Fibroblast of skin of right quadriceps (primary cell): Measurements from ENCODE around the gene NEK6.

Experiments
- DNase-seq: peaks from one replicate; pipeline ENCODE4 v3.0.0-alpha.2; 2013

NEK6 gene

DNA sequence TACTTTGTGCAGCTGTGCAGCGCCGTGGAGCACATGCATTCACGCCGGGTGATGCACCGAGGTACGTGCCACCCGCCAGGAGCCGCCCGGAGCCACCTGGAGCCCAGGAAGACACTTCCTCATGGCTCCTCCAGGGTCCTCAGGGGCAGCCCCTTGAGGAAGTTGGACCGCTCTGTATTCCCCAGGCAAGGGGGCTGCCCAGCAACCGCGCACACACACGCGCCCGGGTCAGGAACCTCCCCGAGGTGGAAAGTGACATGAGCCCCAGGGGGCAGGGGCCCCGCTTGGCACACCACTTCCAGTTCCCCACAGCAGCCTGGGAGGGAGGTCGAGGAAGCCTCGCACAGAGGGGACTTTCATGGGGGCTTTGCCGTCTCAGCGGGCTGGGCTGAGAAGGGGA is 68.6 kb downstream of the NEK6 start:
- DNase-seq = no peak

GRCh38 chr9:124327491-124327890 is 69.7 kb downstream of the NEK6 start:
- no peak for DNase-seq

GRCh38 chr9:124328285-124328684 is 70.5 kb downstream of the NEK6 start:
- no peak for DNase-seq

DNA sequence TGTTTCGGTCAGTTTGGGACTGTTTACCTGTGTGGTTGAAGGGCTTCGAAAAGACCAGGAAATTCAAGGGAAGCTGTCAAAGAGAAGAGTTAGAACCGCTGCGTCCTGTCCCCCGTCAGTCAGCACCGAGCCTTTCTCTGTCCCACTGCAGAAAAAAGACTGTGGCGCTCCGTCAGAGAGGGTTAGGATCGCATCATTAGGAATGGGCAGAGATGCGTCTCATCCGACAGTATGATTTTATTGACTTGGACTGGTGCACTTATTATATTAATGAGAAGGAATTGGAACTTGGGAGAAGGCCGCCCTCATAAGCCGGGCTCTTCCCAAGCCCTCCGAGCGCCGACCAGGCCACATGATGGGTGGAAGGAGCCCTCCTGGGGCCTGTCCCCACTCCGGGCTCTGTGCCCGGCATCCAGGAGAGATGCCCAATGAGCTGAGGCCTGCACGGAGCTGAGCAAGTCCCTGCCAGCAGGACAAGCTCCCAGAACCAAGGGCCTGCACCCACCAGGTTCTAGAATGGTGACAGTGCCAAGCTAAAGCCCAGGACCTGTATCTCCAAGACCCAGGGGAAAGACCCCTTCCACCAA is 71.5 kb downstream of the NEK6 start:
- DNase-seq = no peak

GRCh38 chr9:124330011-124330697 is 72.4 kb downstream of the NEK6 start:
- no peak for DNase-seq

- no peak for DNase-seq
These were observed 73.8 kb downstream of the NEK6 start for GRCh38 chr9:124331580-124331979.

- no peak for DNase-seq
These were observed 74.8 kb downstream of the NEK6 start for GRCh38 chr9:124332361-124333202.

DNA sequence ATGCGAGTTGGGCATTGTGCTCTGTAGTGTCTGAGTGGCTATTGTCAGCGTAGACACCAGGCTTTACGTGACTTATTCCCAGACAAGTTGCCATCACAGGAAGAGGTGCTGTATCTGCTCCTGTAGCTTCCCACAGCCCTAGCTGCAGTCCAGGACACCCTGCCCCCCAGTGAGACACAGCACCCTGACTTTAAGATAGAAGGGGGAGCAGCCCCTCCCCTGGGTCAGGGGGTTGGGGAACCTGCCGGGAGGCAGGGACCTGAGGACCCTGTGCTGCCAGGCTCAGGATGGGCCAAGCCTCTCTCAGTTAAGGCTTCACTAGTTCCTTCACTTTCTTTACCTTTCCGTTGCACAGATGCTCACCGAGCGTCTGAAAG is 75.4 kb downstream of the NEK6 start:
- no peak for DNase-seq

- no peak for DNase-seq
These were observed 77.0 kb downstream of the NEK6 start for GRCh38 chr9:124334568-124335319.

DNA sequence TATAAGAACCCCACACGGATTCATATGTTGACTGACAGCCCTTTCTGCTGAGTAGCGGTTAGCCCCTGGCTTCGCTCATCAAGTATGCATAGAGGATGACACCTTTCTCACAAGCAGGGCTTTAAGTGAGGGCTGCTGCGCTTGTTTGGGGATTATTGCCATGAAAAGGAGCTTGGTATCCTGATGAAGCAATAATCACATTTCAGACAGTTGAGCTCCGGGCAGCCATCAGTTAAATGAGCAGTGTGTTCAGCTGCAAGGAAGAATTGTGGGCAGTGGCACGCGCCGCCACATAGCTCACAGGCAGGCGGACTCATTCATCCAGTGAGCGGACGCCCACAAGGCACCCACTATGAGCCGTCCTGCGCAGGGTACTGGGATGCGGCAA is 77.6 kb downstream of the NEK6 start:
- DNase-seq = no peak

- no peak for DNase-seq
These were observed 79.8 kb downstream of the NEK6 start for GRCh38 chr9:124337562-124337961.

- DNase-seq = no peak
These were observed 81.9 kb downstream of the NEK6 start for GRCh38 chr9:124339603-124340146.

GRCh38 chr9:124340219-124341069 is 82.7 kb downstream of the NEK6 start:
- no peak for DNase-seq

GRCh38 chr9:124341455-124342170 is 83.9 kb downstream of the NEK6 start:
- DNase-seq = no peak

DNA sequence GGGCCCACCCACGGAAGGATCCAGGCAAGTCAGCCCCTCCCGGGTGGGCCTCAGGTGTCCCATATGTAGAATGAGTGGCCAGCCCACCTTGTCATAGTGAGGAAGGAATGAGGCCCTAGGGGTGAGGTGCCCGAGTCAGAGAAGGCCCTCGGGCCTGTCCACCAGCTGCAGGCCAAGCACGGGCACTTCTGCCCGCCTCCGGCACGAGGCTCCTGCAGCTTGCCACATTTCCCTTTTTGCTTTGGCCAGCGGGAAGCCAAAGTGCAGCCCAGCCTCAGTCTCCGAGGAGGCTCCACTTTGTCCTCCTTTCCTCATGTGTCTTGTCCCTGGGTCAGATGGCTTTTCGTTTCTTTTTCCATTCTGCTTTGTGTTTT is 84.6 kb downstream of the NEK6 start:
- no peak for DNase-seq

GRCh38 chr9:124342776-124343485 is 85.2 kb downstream of the NEK6 start:
- DNase-seq = peak; percentile 93

- no peak for DNase-seq
These were observed 86.0 kb downstream of the NEK6 start for GRCh38 chr9:124343533-124344290.

DNA sequence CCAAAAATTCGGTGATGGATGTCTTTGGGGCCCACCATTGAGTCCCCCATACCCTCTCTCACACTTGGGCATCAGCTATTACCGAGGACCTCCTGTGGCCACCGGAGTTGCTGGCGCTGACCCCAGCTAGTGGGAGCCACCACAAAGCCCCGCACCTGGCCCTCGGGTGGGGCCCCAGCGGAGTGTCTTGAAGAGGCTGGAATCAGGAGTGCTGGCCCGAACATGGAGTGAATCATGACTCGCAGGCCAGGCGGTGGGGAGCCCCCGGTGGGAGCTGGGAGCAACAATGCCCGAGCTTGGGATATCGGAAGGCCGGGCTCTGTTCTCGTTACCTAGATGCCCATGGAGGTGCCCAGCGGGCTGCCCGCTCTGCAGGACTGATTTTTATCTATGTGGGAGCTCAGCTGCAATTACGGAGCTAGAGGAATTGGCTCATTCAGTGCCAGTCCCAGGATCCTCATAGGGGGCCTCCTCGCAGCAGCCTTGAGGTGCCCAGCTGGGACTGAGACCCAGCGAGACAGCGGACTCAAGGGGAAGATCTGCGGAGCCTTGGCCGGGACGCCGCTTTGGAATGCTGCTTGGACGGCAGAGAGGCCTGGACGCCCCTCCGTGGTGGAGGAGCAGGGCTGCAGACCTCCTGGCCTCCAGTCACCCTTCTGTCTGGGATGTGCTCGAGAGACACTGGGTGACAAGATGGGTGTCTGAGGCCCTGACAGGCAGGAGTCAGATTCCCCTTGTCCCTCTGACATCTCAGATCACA is 86.7 kb downstream of the NEK6 start:
- no peak for DNase-seq

DNA sequence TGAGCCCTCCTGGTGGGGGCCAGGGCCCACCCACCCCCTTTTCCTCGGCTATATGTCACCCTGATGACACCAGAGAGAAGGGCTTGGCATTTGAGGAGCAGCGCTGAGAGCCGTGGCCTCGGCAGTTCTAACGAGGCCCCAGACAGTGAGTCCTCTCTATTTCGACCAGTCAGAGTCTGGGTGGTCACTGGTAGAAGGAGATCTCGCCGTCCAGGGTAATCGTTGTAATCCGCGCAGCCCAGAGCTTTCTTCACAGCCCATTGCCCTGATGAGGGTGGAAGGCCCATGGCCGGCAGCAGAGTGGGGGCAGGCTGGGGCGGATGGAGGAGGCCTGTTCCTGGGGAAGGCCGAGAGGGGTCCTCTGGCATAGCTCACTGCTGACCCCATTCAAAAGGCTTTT is 87.3 kb downstream of the NEK6 start:
- no peak for DNase-seq
